OCI-LY7 (cell line): ENCODE results near the gene KCNE4. TPM values are rescaled to one million over a fixed set of nuclear protein-coding genes. Genes with fewer than 3 reads are reported as not detected.

Experiments
- BruUV-seq: library from RNA; stranded (reverse); fragments of 400-500 nt; replicated peaks from 2 replicates; lab custom pipeline; 2021; lab: Mats Ljungman, UMichigan
- CTCF ChIA-PET: fragments of 300-600 bp; sonication (Branson Sonifier 250); formaldehyde crosslinking; loops from one replicate; lab custom pipeline; 2022; ENCODE audit warnings: antibody characterized with exemption; ENCODE audit not compliant: unreplicated experiment; lab: Charles Lee
- POLR2A ChIA-PET: fragments of 300-600 bp; sonication (Branson Sonifier 250); formaldehyde crosslinking; loops from one replicate; lab custom pipeline; 2022; ENCODE audit warnings: antibody characterized with exemption; lab: Charles Lee
- DNase-seq: peaks from one replicate; pipeline ENCODE4 v3.0.0-alpha.2; 2015; ENCODE audit warnings: low spot score
- H2AFZ ChIP-seq: fragments of 200-600 bp; sonication (generic), shearing (Covaris generic); 2 replicates; pipeline ENCODE4 v1.6.1; 2014; ENCODE audit warnings: mild to moderate bottlenecking, antibody characterized with exemption, low read length, moderate library complexity
- H3K27ac ChIP-seq: fragments of 200-600 bp; sonication (generic); 2 replicates; pipeline ENCODE4 v1.5.1; 2014; ENCODE audit warnings: mixed run types, low read depth, mild to moderate bottlenecking, moderate library complexity, low read length, inconsistent platforms; ENCODE audit not compliant: poor library complexity, severe bottlenecking
- H3K36me3 ChIP-seq: fragments of 200-600 bp; sonication (generic); 2 replicates; pipeline ENCODE4 v1.6.1; 2014; ENCODE audit warnings: mild to moderate bottlenecking, antibody characterized with exemption, low read length, moderate library complexity, mixed read lengths; ENCODE audit not compliant: insufficient read depth
- H3K4me1 ChIP-seq: fragments of 200-600 bp; sonication (generic); 2 replicates; pipeline ENCODE4 v1.5.1; 2014; ENCODE audit warnings: mild to moderate bottlenecking, low read length; ENCODE audit not compliant: insufficient read depth, poor library complexity, severe bottlenecking
- H3K4me2 ChIP-seq: fragments of 200-600 bp; sonication (generic); 2 replicates; pipeline ENCODE4 v1.6.1; 2014; ENCODE audit warnings: mild to moderate bottlenecking, low read length
- H3K4me3 ChIP-seq: fragments of 200-600 bp; sonication (generic); 2 replicates; pipeline ENCODE4 v1.5.1; 2014; ENCODE audit warnings: mild to moderate bottlenecking, low read depth, low read length; ENCODE audit not compliant: poor library complexity, severe bottlenecking
- H3K79me2 ChIP-seq: fragments of 200-600 bp; sonication (generic); 2 replicates; pipeline ENCODE4 v1.6.1; 2016; ENCODE audit warnings: low read depth, mild to moderate bottlenecking, low read length, moderate library complexity, mixed read lengths; ENCODE audit not compliant: insufficient read depth
- H3K9me2 ChIP-seq: fragments of 200-600 bp; sonication (generic); 2 replicates; pipeline ENCODE4 v1.6.1; 2016; ENCODE audit warnings: mild to moderate bottlenecking, low read length, mixed read lengths; ENCODE audit not compliant: insufficient read depth
- H3K9me3 ChIP-seq: fragments of 200-600 bp; sonication (generic); 2 replicates; pipeline ENCODE4 v1.6.1; 2014; ENCODE audit warnings: mild to moderate bottlenecking, mixed run types, low read length, mixed read lengths
- H4K20me1 ChIP-seq: fragments of 200-600 bp; sonication (generic); 2 replicates; pipeline ENCODE4 v1.6.1; 2014; ENCODE audit warnings: mild to moderate bottlenecking, antibody characterized with exemption, low read length, moderate library complexity, mixed read lengths; ENCODE audit not compliant: insufficient read depth
- EZH2phosphoT487 ChIP-seq: fragments of 200-600 bp; sonication (generic); IDR thresholded peaks from 2 replicates; pipeline ENCODE4 v1.6.1; 2018; ENCODE audit warnings: low read depth, borderline replicate concordance, mild to moderate bottlenecking, mixed run types, antibody characterized with exemption, low read length, moderate library complexity, mixed read lengths
- intact Hi-C: fragments of 100-400 bp; cut with micrococcal nuclease; formaldehyde crosslinking; loops from one replicate; pipeline ENCODE4 v1.10.0; 2022; ENCODE audit not compliant: unreplicated experiment
- total RNA-seq, 2 experiments: library from RNA; depleted of rRNA in 1 of 2; stranded (reverse); fragments of >200 nt in 1 of 2; shearing (Covaris generic) in 1 of 2; gene quantifications; 2 replicates each; pipeline ENCODE4 v1.2.3, GENCODE V29; 2014 to 2022
- TF ChIP-seq, protein P1 (sequence below): fragments of 200-600 bp; sonication (generic); conservative IDR thresholded peaks from 2 replicates; pipeline ENCODE4 v1.5.1; 2014; ENCODE audit warnings: mild to moderate bottlenecking, antibody characterized with exemption, low read length, moderate library complexity, mixed read lengths

Gene KCNE4
- total RNA-seq, 2 experiments from 2014 or later: not detected

DNA sequence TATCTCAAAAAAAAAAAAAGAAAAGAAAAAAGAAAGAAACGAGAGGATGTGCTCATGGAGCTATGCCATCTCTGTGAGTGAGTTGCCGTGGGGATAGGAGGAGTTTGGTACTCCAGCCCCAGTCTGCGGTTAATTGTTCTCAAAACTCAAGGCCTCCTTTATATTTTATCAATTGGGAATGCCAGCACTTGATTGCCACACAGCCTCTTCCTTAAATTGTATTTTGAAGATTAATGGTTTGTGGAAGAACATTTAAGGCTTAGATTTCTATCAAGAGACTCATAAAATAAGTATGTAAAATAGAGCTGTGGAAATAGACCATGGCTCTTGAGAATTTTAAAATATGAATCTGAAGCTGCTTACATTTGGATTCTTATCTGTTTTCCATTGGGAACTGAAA is 29.8 kb downstream of the KCNE4 start:
- Histone ChIP-seq H3K36me3 (no peaks in the 10 kb centered on the region), H3K9me3 (no peaks in the 10 kb centered on the region), H3K4me3 (no peak overlapping the region), H3K9me2 (no peaks in the 10 kb centered on the region), H3K27ac (no peak overlapping the region), H2AFZ (no peak overlapping the region), H4K20me1 (no peaks in the 10 kb centered on the region), H3K4me1 (no peaks in the 10 kb centered on the region), H3K4me2 (no peak overlapping the region), H3K79me2 (no peaks in the 10 kb centered on the region)
- CTCF ChIA-PET: no interaction called here
- no peak for DNase-seq
- POLR2A ChIA-PET: interaction anchor here (0.6 kb wide), 1 partner anchor 450 kb away, joined by 3 read pairs; no protein-coding TSS in a partner anchor
- BruUV-seq: no TSS peak
- intact Hi-C loops: no loop called here
- no peak for TF ChIP-seq EZH2phosphoT487
- TF ChIP-seq, protein P1, sequence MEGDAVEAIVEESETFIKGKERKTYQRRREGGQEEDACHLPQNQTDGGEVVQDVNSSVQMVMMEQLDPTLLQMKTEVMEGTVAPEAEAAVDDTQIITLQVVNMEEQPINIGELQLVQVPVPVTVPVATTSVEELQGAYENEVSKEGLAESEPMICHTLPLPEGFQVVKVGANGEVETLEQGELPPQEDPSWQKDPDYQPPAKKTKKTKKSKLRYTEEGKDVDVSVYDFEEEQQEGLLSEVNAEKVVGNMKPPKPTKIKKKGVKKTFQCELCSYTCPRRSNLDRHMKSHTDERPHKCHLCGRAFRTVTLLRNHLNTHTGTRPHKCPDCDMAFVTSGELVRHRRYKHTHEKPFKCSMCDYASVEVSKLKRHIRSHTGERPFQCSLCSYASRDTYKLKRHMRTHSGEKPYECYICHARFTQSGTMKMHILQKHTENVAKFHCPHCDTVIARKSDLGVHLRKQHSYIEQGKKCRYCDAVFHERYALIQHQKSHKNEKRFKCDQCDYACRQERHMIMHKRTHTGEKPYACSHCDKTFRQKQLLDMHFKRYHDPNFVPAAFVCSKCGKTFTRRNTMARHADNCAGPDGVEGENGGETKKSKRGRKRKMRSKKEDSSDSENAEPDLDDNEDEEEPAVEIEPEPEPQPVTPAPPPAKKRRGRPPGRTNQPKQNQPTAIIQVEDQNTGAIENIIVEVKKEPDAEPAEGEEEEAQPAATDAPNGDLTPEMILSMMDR: no peak

DNA sequence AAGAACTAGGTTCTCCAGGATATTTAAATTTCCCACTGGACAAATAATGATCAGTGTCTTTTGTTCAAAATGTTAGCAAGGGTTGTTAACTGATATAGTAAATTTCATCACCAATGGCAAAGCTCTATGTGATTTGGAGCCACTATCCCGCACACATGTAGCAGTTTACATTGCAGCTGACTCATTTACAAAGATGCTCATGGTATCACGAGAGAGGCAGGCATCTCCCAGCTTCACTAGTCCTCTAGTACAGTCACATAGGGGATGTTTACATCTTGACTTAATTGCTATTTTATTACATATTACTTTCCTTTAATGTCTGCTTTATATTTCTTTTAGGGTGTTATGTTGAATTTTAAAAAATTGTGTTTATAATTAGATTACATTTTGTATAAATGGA is 30.7 kb downstream of the KCNE4 start:
- H3K9me3 ChIP-seq: no peaks in the 10 kb centered on the region
- H3K4me2 ChIP-seq: no peak overlapping the region
- H3K9me2 ChIP-seq: no peaks in the 10 kb centered on the region
- no peaks in the 10 kb centered on the region for H3K79me2 ChIP-seq
- no peak overlapping the region for H3K4me3 ChIP-seq
- CTCF ChIA-PET: interaction anchor here (0.5 kb wide), 1 partner anchor 111 kb away, joined by 5 read pairs; no protein-coding TSS in a partner anchor
- intact Hi-C loops: no loop called here
- no peak overlapping the region for H2AFZ ChIP-seq
- POLR2A ChIA-PET: interaction anchor here (1.5 kb wide), 1 partner anchor 11 kb away, joined by 3 read pairs; no protein-coding TSS in a partner anchor
- BruUV-seq: no TSS peak
- no peaks in the 10 kb centered on the region for H3K36me3 ChIP-seq
- no peaks in the 10 kb centered on the region for H3K4me1 ChIP-seq
- H4K20me1 ChIP-seq: no peaks in the 10 kb centered on the region
- no peak overlapping the region for H3K27ac ChIP-seq
- TF ChIP-seq, protein P1: no peak
- TF ChIP-seq EZH2phosphoT487: no peak
- no peak for DNase-seq

DNA sequence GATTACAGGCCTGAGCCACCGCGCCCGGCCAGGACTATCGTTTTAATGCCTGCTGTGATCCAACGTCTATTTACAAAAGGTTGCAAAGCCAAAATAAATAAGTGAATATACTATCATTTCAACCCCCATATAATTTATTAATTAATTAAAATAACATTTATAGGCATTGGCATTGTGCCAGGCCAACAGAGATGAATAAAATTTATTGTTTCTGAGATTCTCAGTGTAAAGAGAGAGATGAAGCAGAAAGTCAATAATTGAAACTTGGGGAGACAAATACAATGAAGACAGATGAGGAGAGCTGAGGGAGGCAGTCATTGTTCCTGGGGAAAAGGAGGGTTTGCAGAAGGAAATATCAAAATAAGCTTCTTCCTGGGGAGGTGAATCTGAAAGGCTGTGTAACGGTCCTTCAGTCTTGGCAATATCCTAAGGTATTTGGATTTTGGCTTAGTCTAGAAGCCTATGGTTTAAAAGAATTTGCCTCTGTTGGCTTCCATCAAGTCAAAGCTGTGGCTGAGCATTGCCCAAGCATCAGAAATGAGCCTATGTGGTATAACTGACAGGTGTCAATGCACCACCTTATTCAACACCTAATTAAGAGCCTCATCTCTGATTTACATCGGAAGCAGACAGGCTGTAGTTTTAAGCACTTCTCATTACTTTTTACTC is 31.5 kb downstream of the KCNE4 start:
- CTCF ChIA-PET: no interaction called here
- no TSS peak for BruUV-seq

More for the DNA sequence above, 31.5 kb downstream of the KCNE4 start:
- DNase-seq: no peak
- intact Hi-C loops: no loop called here
- Histone ChIP-seq H3K4me2 (no peak overlapping the region), H3K27ac (no peak overlapping the region), H3K79me2 (no peaks in the 10 kb centered on the region), H3K36me3 (no peaks in the 10 kb centered on the region), H3K4me1 (no peaks in the 10 kb centered on the region), H2AFZ (no peak overlapping the region), H3K4me3 (no peak overlapping the region), H3K9me2 (no peaks in the 10 kb centered on the region), H3K9me3 (no peaks in the 10 kb centered on the region), H4K20me1 (no peaks in the 10 kb centered on the region)
- POLR2A ChIA-PET: interaction anchor here (0.6 to 1.6 kb wide), 3 partner anchors 10 to 27 kb away, joined by 3 read pairs; no protein-coding TSS in a partner anchor
- TF ChIP-seq, protein P1: no peak
- TF ChIP-seq EZH2phosphoT487: no peak
